Neural cell (in vitro differentiated cells): Measurements from ENCODE around the gene MYBPC3. TPM values are rescaled to one million over a fixed set of nuclear protein-coding genes. Genes with fewer than 3 reads are reported as not detected.

Source experiments
- H2AFZ ChIP-seq: fragments of 200-600, 300-800 bp; sonication (generic), shearing (Covaris generic); 2 replicates; pipeline ENCODE4 v1.6.0; 2014; ENCODE audit warnings: low read depth, mild to moderate bottlenecking, antibody characterized with exemption, low read length, moderate library complexity
- H3F3A ChIP-seq: fragments of 200-600 bp; shearing (Covaris generic); 2 replicates; pipeline ENCODE4 v1.6.1; 2016; ENCODE audit warnings: mild to moderate bottlenecking, moderate library complexity, mixed read lengths, antibody characterized with exemption, low read length; ENCODE audit not compliant: insufficient read depth, poor library complexity, severe bottlenecking
- H3K27ac ChIP-seq: fragments of 200-600, 300-800 bp; sonication (generic), shearing (Covaris generic); 2 replicates; pipeline ENCODE4 v1.5.1; 2014; ENCODE audit warnings: mild to moderate bottlenecking, low read length, moderate library complexity
- H3K27me3 ChIP-seq: fragments of 300-800, 200-600 bp; sonication (generic), shearing (Covaris generic); 2 replicates; pipeline ENCODE4 v1.6.0; 2014; ENCODE audit warnings: mild to moderate bottlenecking, low read depth, low read length, moderate library complexity; ENCODE audit not compliant: insufficient read depth
- H3K36me3 ChIP-seq: fragments of 300-800, 200-600 bp; sonication (generic), shearing (Covaris generic); 2 replicates; pipeline ENCODE4 v1.5.1; 2014; ENCODE audit warnings: mild to moderate bottlenecking, antibody characterized with exemption, low read length, moderate library complexity; ENCODE audit not compliant: insufficient read depth
- H3K4me2 ChIP-seq: fragments of 300-800, 200-600 bp; sonication (generic), shearing (Covaris generic); 2 replicates; pipeline ENCODE4 v1.6.0; 2014; ENCODE audit warnings: mild to moderate bottlenecking, low read length
- H3K4me3 ChIP-seq: fragments of 300-800, 200-600 bp; sonication (generic), shearing (Covaris generic); 2 replicates; pipeline ENCODE4 v1.5.1; 2014; ENCODE audit warnings: mild to moderate bottlenecking, low read length, moderate library complexity
- H3K79me2 ChIP-seq: fragments of 200-600 bp; shearing (Covaris generic); replicated peaks from 2 replicates; pipeline ENCODE4 v1.6.0; 2014; ENCODE audit warnings: mild to moderate bottlenecking, low read length, moderate library complexity; ENCODE audit not compliant: insufficient read depth
- H3K9ac ChIP-seq: fragments of 300-800, 200-600 bp; sonication (generic), shearing (Covaris generic); 2 replicates; pipeline ENCODE4 v1.6.1; 2016; ENCODE audit warnings: mild to moderate bottlenecking, low read length, mixed read lengths
- H3K9me2 ChIP-seq: fragments of 200-600 bp; shearing (Covaris generic); 2 replicates; pipeline ENCODE4 v1.6.1; 2016; ENCODE audit warnings: mild to moderate bottlenecking, low read length, mixed read lengths; ENCODE audit not compliant: insufficient read depth
- H3K9me3 ChIP-seq: fragments of 200-600, 300-800 bp; sonication (generic), shearing (Covaris generic); 2 replicates; pipeline ENCODE4 v1.6.1; 2016; ENCODE audit warnings: mild to moderate bottlenecking, mixed run types, low read length, moderate library complexity, mixed read lengths
- H4K20me1 ChIP-seq: fragments of 200-600 bp; shearing (Covaris generic); 2 replicates; pipeline ENCODE4 v1.6.1; 2016; ENCODE audit warnings: mild to moderate bottlenecking, mixed run types; ENCODE audit not compliant: insufficient read depth
- EP300 ChIP-seq: fragments of 450-650 bp; conservative IDR thresholded peaks from 2 replicates; pipeline ENCODE4 v1.6.1; 2014; ENCODE audit warnings: antibody characterized with exemption, mild to moderate bottlenecking, moderate library complexity; ENCODE audit not compliant: poor library complexity, severe bottlenecking
- EZH2 ChIP-seq: fragments of 200-600, 300-800 bp; shearing (Covaris generic), sonication (generic); IDR thresholded peaks from 2 replicates; pipeline ENCODE4 v1.6.1; 2014; ENCODE audit warnings: antibody characterized with exemption, low read length, borderline replicate concordance, mild to moderate bottlenecking; ENCODE audit not compliant: insufficient read depth, poor library complexity, severe bottlenecking
- MXI1 ChIP-seq: fragments of 450-650 bp; conservative IDR thresholded peaks from 2 replicates; pipeline ENCODE4 v1.6.1; 2014; ENCODE audit warnings: antibody characterized with exemption, mild to moderate bottlenecking; ENCODE audit not compliant: poor library complexity, severe bottlenecking
- POLR2AphosphoS5 ChIP-seq: IDR thresholded peaks from 2 replicates; pipeline ENCODE4 v1.6.1; 2012
- RAD21 ChIP-seq: fragments of 450-650 bp; conservative IDR thresholded peaks from 2 replicates; pipeline ENCODE4 v1.6.1; 2014; ENCODE audit warnings: antibody characterized with exemption, mild to moderate bottlenecking, moderate library complexity
- REST ChIP-seq: IDR thresholded peaks from 2 replicates; pipeline ENCODE4 v1.6.1; 2012; ENCODE audit warnings: borderline replicate concordance
- SMC3 ChIP-seq: fragments of 450-650 bp; conservative IDR thresholded peaks from 2 replicates; pipeline ENCODE4 v1.6.1; 2014; ENCODE audit warnings: antibody characterized with exemption, mild to moderate bottlenecking, moderate library complexity; ENCODE audit not compliant: poor library complexity
- TAF1 ChIP-seq: IDR thresholded peaks from 2 replicates; pipeline ENCODE4 v1.6.1; 2012; ENCODE audit warnings: low read depth
- polyA plus RNA-seq: library from polyadenylated mRNA; depleted of rRNA; stranded (reverse); fragments of >200 nt; gene quantifications from 2 replicates; pipeline ENCODE4 v1.2.3, GENCODE V29; 2014
- TF ChIP-seq, protein P1 (sequence below): fragments of 450-650 bp; IDR thresholded peaks from 2 replicates; pipeline ENCODE4 v1.5.1; 2014; ENCODE audit warnings: antibody characterized with exemption, mild to moderate bottlenecking, moderate library complexity; ENCODE audit not compliant: poor library complexity, severe bottlenecking

The MYBPC3 gene
- polyA plus RNA-seq, 1 donor from 2014 or later: not detected

DNA sequence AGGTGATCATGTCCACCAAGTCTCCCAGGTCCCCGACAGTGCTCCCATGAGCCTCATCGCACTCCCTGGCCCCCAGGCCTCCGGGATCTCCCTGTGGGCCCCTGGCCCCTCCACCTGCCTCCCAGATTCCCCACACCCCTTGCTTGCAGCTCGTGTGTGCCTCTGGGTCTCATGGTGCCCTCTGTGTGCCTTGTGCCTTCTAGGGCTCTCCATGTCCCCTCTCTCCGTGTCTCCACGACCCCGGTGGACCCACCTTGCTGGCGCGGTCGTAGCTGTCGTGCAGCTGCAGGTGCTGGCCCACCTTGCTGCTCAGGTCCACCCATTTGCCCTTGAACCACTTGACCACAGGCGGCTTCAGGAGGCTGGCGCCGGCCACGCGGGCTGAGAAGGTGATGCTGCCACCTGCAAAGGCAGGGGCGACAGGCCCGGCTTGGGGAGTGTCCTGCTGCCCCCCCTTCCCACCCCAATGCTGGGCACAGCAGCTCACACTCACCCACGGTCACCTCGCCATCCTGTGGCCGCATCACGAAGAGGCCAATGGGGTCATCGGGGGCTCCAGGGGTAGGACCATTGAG lies 2.9 kb downstream of the MYBPC3 start:
- H2AFZ ChIP-seq: no peak overlapping the region
- TF ChIP-seq TAF1 (no peak), REST (no peak), POLR2AphosphoS5 (no peak), RAD21 (no peak), MXI1 (no peak), EZH2 (no peak), EP300 (no peak), SMC3 (no peak)
- TF ChIP-seq, protein P1, sequence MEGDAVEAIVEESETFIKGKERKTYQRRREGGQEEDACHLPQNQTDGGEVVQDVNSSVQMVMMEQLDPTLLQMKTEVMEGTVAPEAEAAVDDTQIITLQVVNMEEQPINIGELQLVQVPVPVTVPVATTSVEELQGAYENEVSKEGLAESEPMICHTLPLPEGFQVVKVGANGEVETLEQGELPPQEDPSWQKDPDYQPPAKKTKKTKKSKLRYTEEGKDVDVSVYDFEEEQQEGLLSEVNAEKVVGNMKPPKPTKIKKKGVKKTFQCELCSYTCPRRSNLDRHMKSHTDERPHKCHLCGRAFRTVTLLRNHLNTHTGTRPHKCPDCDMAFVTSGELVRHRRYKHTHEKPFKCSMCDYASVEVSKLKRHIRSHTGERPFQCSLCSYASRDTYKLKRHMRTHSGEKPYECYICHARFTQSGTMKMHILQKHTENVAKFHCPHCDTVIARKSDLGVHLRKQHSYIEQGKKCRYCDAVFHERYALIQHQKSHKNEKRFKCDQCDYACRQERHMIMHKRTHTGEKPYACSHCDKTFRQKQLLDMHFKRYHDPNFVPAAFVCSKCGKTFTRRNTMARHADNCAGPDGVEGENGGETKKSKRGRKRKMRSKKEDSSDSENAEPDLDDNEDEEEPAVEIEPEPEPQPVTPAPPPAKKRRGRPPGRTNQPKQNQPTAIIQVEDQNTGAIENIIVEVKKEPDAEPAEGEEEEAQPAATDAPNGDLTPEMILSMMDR: no peak
- H3K27ac ChIP-seq: no peak overlapping the region
- no peaks in the 10 kb centered on the region for H4K20me1 ChIP-seq
- H3F3A ChIP-seq: no peaks in the 10 kb centered on the region
- H3K4me3 ChIP-seq: no peak overlapping the region
- no peaks in the 10 kb centered on the region for H3K9me2 ChIP-seq
- no peak overlapping the region for H3K4me2 ChIP-seq
- H3K9ac ChIP-seq: no peak overlapping the region
- H3K27me3 ChIP-seq: no peaks in the 10 kb centered on the region
- no peaks in the 10 kb centered on the region for H3K79me2 ChIP-seq
- no peaks in the 10 kb centered on the region for H3K36me3 ChIP-seq
- H3K9me3 ChIP-seq: no peaks in the 10 kb centered on the region

GRCh38 chr11:47348859-47349258 lies 3.6 kb downstream of the MYBPC3 start:
- Histone ChIP-seq H2AFZ (no peak overlapping the region), H3K9ac (no peak overlapping the region), H3K79me2 (no peaks in the 10 kb centered on the region), H4K20me1 (no peaks in the 10 kb centered on the region), H3K4me3 (no peak overlapping the region), H3F3A (no peaks in the 10 kb centered on the region), H3K36me3 (no peaks in the 10 kb centered on the region), H3K9me3 (no peaks in the 10 kb centered on the region), H3K27ac (no peak overlapping the region), H3K9me2 (no peaks in the 10 kb centered on the region), H3K4me2 (no peak overlapping the region), H3K27me3 (no peaks in the 10 kb centered on the region)
- TF ChIP-seq, protein P1: no peak
- TF ChIP-seq TAF1 (no peak), REST (no peak), EZH2 (no peak), MXI1 (no peak), RAD21 (no peak), SMC3 (no peak), EP300 (no peak), POLR2AphosphoS5 (no peak)
